Activated CD8-positive, alpha-beta memory T cell treated with anti-CD3 and anti-CD28 coated beads for 1 hour (primary cell): ENCODE measurements around the gene KAZN.
"Not testable (repeated sequence)": the region's sequence is repeated elsewhere in the genome, so short reads cannot be mapped to it uniquely, and the experiment has no call there.

Experiments
- DNase-seq, 2 donors: peaks; one replicate each; pipeline ENCODE4 v3.0.0-alpha.2; 2020; ENCODE audit warnings: low read depth in 1 of 2; ENCODE audit errors: extremely low read depth in 1 of 2

The KAZN gene

GRCh38 chr1:15039017-15039648, 440.6 kb downstream of the KAZN start:
- no peak for DNase-seq

- DNase-seq: no peak
These were observed 441.4 kb downstream of the KAZN start for GRCh38 chr1:15039901-15040300.

GRCh38 chr1:15040685-15041084, 442.2 kb downstream of the KAZN start:
- DNase-seq: not testable (repeated sequence)

- no peak for DNase-seq
These were observed 444.4 kb downstream of the KAZN start for GRCh38 chr1:15042866-15043265.

GRCh38 chr1:15043934-15044333, 445.4 kb downstream of the KAZN start:
- DNase-seq: no peak

GRCh38 chr1:15045123-15045522, 446.6 kb downstream of the KAZN start:
- no peak for DNase-seq

- DNase-seq: peak; percentile 11 to 19
These were observed 448.1 kb downstream of the KAZN start for GRCh38 chr1:15046487-15047165.

GRCh38 chr1:15047237-15047636, 448.8 kb downstream of the KAZN start:
- DNase-seq: no peak

- no peak for DNase-seq
These were observed 450.0 kb downstream of the KAZN start for GRCh38 chr1:15048437-15048980.

- DNase-seq: no peak
These were observed 450.6 kb downstream of the KAZN start for GRCh38 chr1:15049067-15049466.

GRCh38 chr1:15051882-15052528, 453.5 kb downstream of the KAZN start:
- DNase-seq: no peak

- no peak for DNase-seq
These were observed 454.7 kb downstream of the KAZN start for GRCh38 chr1:15053153-15053552.

GRCh38 chr1:15055736-15056415, 457.4 kb downstream of the KAZN start:
- no peak for DNase-seq

- no peak for DNase-seq
These were observed 458.2 kb downstream of the KAZN start for GRCh38 chr1:15056515-15057285.

- no peak for DNase-seq
These were observed 459.3 kb downstream of the KAZN start for GRCh38 chr1:15057834-15058233.

GRCh38 chr1:15058261-15058660, 459.8 kb downstream of the KAZN start:
- no peak for DNase-seq

GRCh38 chr1:15060104-15060503, 461.6 kb downstream of the KAZN start:
- DNase-seq: no peak

- no peak for DNase-seq
These were observed 464.1 kb downstream of the KAZN start for GRCh38 chr1:15062479-15063099.

GRCh38 chr1:15063346-15063745, 464.9 kb downstream of the KAZN start:
- no peak for DNase-seq

GRCh38 chr1:15063783-15064182, 465.3 kb downstream of the KAZN start:
- DNase-seq: no peak
